Daoy (cell line): ENCODE measurements around the gene ROS1. TPM values are rescaled to one million over a fixed set of nuclear protein-coding genes. Genes with fewer than 3 reads are reported as not detected.
"Not testable (repeated sequence)": the region's sequence is repeated elsewhere in the genome, so short reads cannot be mapped to it uniquely, and the experiment has no call there.

Experiments
- DNase-seq: peaks from one replicate; pipeline ENCODE4 v3.0.0-alpha.2; 2015; ENCODE audit warnings: low read depth
- total RNA-seq: library from RNA; depleted of rRNA; stranded (reverse); fragments of >200 nt; shearing (Covaris generic); gene quantifications from 2 replicates; pipeline ENCODE4 v1.2.3, GENCODE V29; 2014

The ROS1 gene
- total RNA-seq, 1 experiment from 2014 or later, result 1.1 TPM

- no peak for DNase-seq
Measured at GRCh38 chr6:117380298-117380697, 45.4 kb downstream of the ROS1 start.

GRCh38 chr6:117375446-117375845 lies 50.3 kb downstream of the ROS1 start:
- no peak for DNase-seq

GRCh38 chr6:117373211-117373813 lies 52.4 kb downstream of the ROS1 start:
- no peak for DNase-seq

GRCh38 chr6:117372289-117372688 lies 53.5 kb downstream of the ROS1 start:
- DNase-seq, result not testable (repeated sequence)

GRCh38 chr6:117371492-117371891 lies 54.2 kb downstream of the ROS1 start:
- no peak for DNase-seq

GRCh38 chr6:117359581-117359980 lies 66.2 kb downstream of the ROS1 start:
- no peak for DNase-seq

- no peak for DNase-seq
Measured at GRCh38 chr6:117354671-117355070, 71.1 kb downstream of the ROS1 start.

- DNase-seq, result no peak
Measured at GRCh38 chr6:117352466-117353081, 73.2 kb downstream of the ROS1 start.

GRCh38 chr6:117351521-117351920 lies 74.2 kb downstream of the ROS1 start:
- DNase-seq, result no peak

- DNase-seq, result no peak
Measured at GRCh38 chr6:117346142-117346930, 79.4 kb downstream of the ROS1 start.

- no peak for DNase-seq
Measured at GRCh38 chr6:117345292-117345610, 80.5 kb downstream of the ROS1 start.

- DNase-seq, result peak; percentile 6
Measured at GRCh38 chr6:117344444-117345291, 81.1 kb downstream of the ROS1 start.

GRCh38 chr6:117338567-117338966 lies 87.2 kb downstream of the ROS1 start:
- peak; percentile 22 for DNase-seq

GRCh38 chr6:117329926-117330325 lies 95.8 kb downstream of the ROS1 start:
- no peak for DNase-seq

- DNase-seq, result no peak
Measured at GRCh38 chr6:117328500-117328899, 97.2 kb downstream of the ROS1 start.

GRCh38 chr6:117328005-117328389 lies 97.7 kb downstream of the ROS1 start:
- DNase-seq, result no peak

- no peak for DNase-seq
Measured at GRCh38 chr6:117327149-117328004, 98.4 kb downstream of the ROS1 start.

GRCh38 chr6:117326396-117326795 lies 99.3 kb downstream of the ROS1 start:
- peak; percentile 69 for DNase-seq

GRCh38 chr6:117317261-117317660 lies 108.5 kb downstream of the ROS1 start:
- DNase-seq, result peak; percentile 26

GRCh38 chr6:117311726-117312125 lies 114.0 kb downstream of the ROS1 start:
- DNase-seq, result no peak

- DNase-seq, result no peak
Measured at GRCh38 chr6:117311310-117311709, 114.4 kb downstream of the ROS1 start.
